ENCODE measurements around the gene RUNX1. TPM values are rescaled to one million over a fixed set of nuclear protein-coding genes. Genes with fewer than 3 reads are reported as not detected.
A peak's percentile ranks its signal among the peaks of the same experiment; 100 is the strongest.

RUNX1 gene
- polyA plus RNA-seq, 1 donor, result 9.2 TPM

- Histone ChIP-seq H3K27me3 (ENCODE audit: control insufficient read depth, insufficient read depth, low read length) (no peaks in the 10 kb centered on the region), H3K36me3 (ENCODE audit: control insufficient read depth, insufficient read depth, low read length) (peaks cover 11% of the 10 kb centered on the region), H3K4me3 (ENCODE audit: low read length) (no peak overlapping the region), H3K27ac (ENCODE audit: low read length) (no peak overlapping the region), H3K9me3 (ENCODE audit: control insufficient read depth, low read depth, low read length) (peaks cover 7% of the 10 kb centered on the region), H3K4me1 (ENCODE audit: control insufficient read depth, insufficient read depth, low read length) (peaks cover 10% of the 10 kb centered on the region)
- DNase-seq, result no peak
- no CpG with 5 or more reads among the region's 3 CpGs for WGBS (ENCODE audit: insufficient coverage, low lambda C conversion rate)
Measured at GRCh38 chr21:34826836-34827235, 222.3 kb downstream of the RUNX1 start.

GRCh38 chr21:34825948-34826548 lies 223.1 kb downstream of the RUNX1 start:
- Histone ChIP-seq H3K4me1 (ENCODE audit: control insufficient read depth, insufficient read depth, low read length) (peaks cover 13% of the 10 kb centered on the region), H3K9me3 (ENCODE audit: control insufficient read depth, low read depth, low read length) (peaks cover 7% of the 10 kb centered on the region), H3K27ac (ENCODE audit: low read length) (no peak overlapping the region), H3K36me3 (ENCODE audit: control insufficient read depth, insufficient read depth, low read length) (peaks cover 13% of the 10 kb centered on the region), H3K4me3 (ENCODE audit: low read length) (no peak overlapping the region), H3K27me3 (ENCODE audit: control insufficient read depth, insufficient read depth, low read length) (no peaks in the 10 kb centered on the region)
- no peak for DNase-seq
- WGBS (ENCODE audit: insufficient coverage, low lambda C conversion rate), result no CpG with 5 or more reads among the region's 3 CpGs

- WGBS (ENCODE audit: insufficient coverage, low lambda C conversion rate), result 100% methylated on average over 1 of the region's 3 CpGs
- Histone ChIP-seq H3K27ac (ENCODE audit: low read length) (no peak overlapping the region), H3K9me3 (ENCODE audit: control insufficient read depth, low read depth, low read length) (peaks cover 7% of the 10 kb centered on the region), H3K4me3 (ENCODE audit: low read length) (no peak overlapping the region), H3K27me3 (ENCODE audit: control insufficient read depth, insufficient read depth, low read length) (no peaks in the 10 kb centered on the region), H3K36me3 (ENCODE audit: control insufficient read depth, insufficient read depth, low read length) (peaks cover 9% of the 10 kb centered on the region), H3K4me1 (ENCODE audit: control insufficient read depth, insufficient read depth, low read length) (peaks cover 13% of the 10 kb centered on the region)
- DNase-seq, result no peak
Measured at GRCh38 chr21:34825101-34825500, 224.0 kb downstream of the RUNX1 start.

GRCh38 chr21:34824314-34824713 lies 224.8 kb downstream of the RUNX1 start:
- no CpG with 5 or more reads among the region's 1 CpG for WGBS (ENCODE audit: insufficient coverage, low lambda C conversion rate)
- no peak overlapping the region for H3K4me3 ChIP-seq (ENCODE audit: low read length)
- no peak for DNase-seq
- H3K27ac ChIP-seq (ENCODE audit: low read length), result no peak overlapping the region
- H3K4me1 ChIP-seq (ENCODE audit: control insufficient read depth, insufficient read depth, low read length), result peaks cover 13% of the 10 kb centered on the region
- H3K9me3 ChIP-seq (ENCODE audit: control insufficient read depth, low read depth, low read length), result peaks cover 7% of the 10 kb centered on the region
- no peaks in the 10 kb centered on the region for H3K27me3 ChIP-seq (ENCODE audit: control insufficient read depth, insufficient read depth, low read length)
- peaks cover 9% of the 10 kb centered on the region for H3K36me3 ChIP-seq (ENCODE audit: control insufficient read depth, insufficient read depth, low read length)

- H3K36me3 ChIP-seq (ENCODE audit: control insufficient read depth, insufficient read depth, low read length), result peaks cover 8% of the 10 kb centered on the region
- H3K27ac ChIP-seq (ENCODE audit: low read length), result peak overlapping the region; percentile 32
- no peak overlapping the region for H3K4me3 ChIP-seq (ENCODE audit: low read length)
- no peaks in the 10 kb centered on the region for H3K27me3 ChIP-seq (ENCODE audit: control insufficient read depth, insufficient read depth, low read length)
- DNase-seq, result peak in 1 of 2 donors; percentile 4
- WGBS (ENCODE audit: insufficient coverage, low lambda C conversion rate), result no CpG with 5 or more reads among the region's 6 CpGs
- H3K4me1 ChIP-seq (ENCODE audit: control insufficient read depth, insufficient read depth, low read length), result peaks cover 24% of the 10 kb centered on the region
- peaks cover 7% of the 10 kb centered on the region for H3K9me3 ChIP-seq (ENCODE audit: control insufficient read depth, low read depth, low read length)
Measured at GRCh38 chr21:34822942-34823341, 226.2 kb downstream of the RUNX1 start.

- DNase-seq, result peak in 1 of 2 donors; percentile 72
- Histone ChIP-seq H3K4me1 (ENCODE audit: control insufficient read depth, insufficient read depth, low read length) (peaks cover 32% of the 10 kb centered on the region), H3K9me3 (ENCODE audit: control insufficient read depth, low read depth, low read length) (peaks cover 3% of the 10 kb centered on the region), H3K36me3 (ENCODE audit: control insufficient read depth, insufficient read depth, low read length) (peaks cover 2% of the 10 kb centered on the region), H3K27ac (ENCODE audit: low read length) (peak overlapping the region; percentile 32), H3K27me3 (ENCODE audit: control insufficient read depth, insufficient read depth, low read length) (no peaks in the 10 kb centered on the region), H3K4me3 (ENCODE audit: low read length) (no peak overlapping the region)
- no CpG with 5 or more reads among the region's 5 CpGs for WGBS (ENCODE audit: insufficient coverage, low lambda C conversion rate)
Measured at GRCh38 chr21:34822168-34822567, 226.9 kb downstream of the RUNX1 start.

GRCh38 chr21:34821717-34822116 lies 227.4 kb downstream of the RUNX1 start:
- H3K9me3 ChIP-seq (ENCODE audit: control insufficient read depth, low read depth, low read length), result peaks cover 3% of the 10 kb centered on the region
- no peak overlapping the region for H3K4me3 ChIP-seq (ENCODE audit: low read length)
- peaks cover 33% of the 10 kb centered on the region for H3K4me1 ChIP-seq (ENCODE audit: control insufficient read depth, insufficient read depth, low read length)
- no peak overlapping the region for H3K27ac ChIP-seq (ENCODE audit: low read length)
- no CpG with 5 or more reads among the region's 7 CpGs for WGBS (ENCODE audit: insufficient coverage, low lambda C conversion rate)
- peaks cover 2% of the 10 kb centered on the region for H3K36me3 ChIP-seq (ENCODE audit: control insufficient read depth, insufficient read depth, low read length)
- DNase-seq, result no peak
- no peaks in the 10 kb centered on the region for H3K27me3 ChIP-seq (ENCODE audit: control insufficient read depth, insufficient read depth, low read length)

- WGBS (ENCODE audit: insufficient coverage, low lambda C conversion rate), result no CpG with 5 or more reads among the region's 9 CpGs
- peaks cover 33% of the 10 kb centered on the region for H3K4me1 ChIP-seq (ENCODE audit: control insufficient read depth, insufficient read depth, low read length)
Measured at GRCh38 chr21:34820051-34820450, 229.1 kb downstream of the RUNX1 start.

GRCh38 chr21:34819357-34819999 lies 229.6 kb downstream of the RUNX1 start:
- WGBS (ENCODE audit: insufficient coverage, low lambda C conversion rate), result no CpG with 5 or more reads among the region's 15 CpGs
- Histone ChIP-seq H3K36me3 (ENCODE audit: control insufficient read depth, insufficient read depth, low read length) (peaks cover 7% of the 10 kb centered on the region), H3K27me3 (ENCODE audit: control insufficient read depth, insufficient read depth, low read length) (no peaks in the 10 kb centered on the region), H3K4me3 (ENCODE audit: low read length) (no peak overlapping the region), H3K9me3 (ENCODE audit: control insufficient read depth, low read depth, low read length) (no peaks in the 10 kb centered on the region), H3K4me1 (ENCODE audit: control insufficient read depth, insufficient read depth, low read length) (peaks cover 33% of the 10 kb centered on the region), H3K27ac (ENCODE audit: low read length) (no peak overlapping the region)
- no peak for DNase-seq

More at GRCh38 chr21:34820051-34820450, 229.1 kb downstream of the RUNX1 start:
- Histone ChIP-seq H3K9me3 (ENCODE audit: control insufficient read depth, low read depth, low read length) (no peaks in the 10 kb centered on the region), H3K27ac (ENCODE audit: low read length) (no peak overlapping the region), H3K4me3 (ENCODE audit: low read length) (no peak overlapping the region), H3K36me3 (ENCODE audit: control insufficient read depth, insufficient read depth, low read length) (peaks cover 7% of the 10 kb centered on the region), H3K27me3 (ENCODE audit: control insufficient read depth, insufficient read depth, low read length) (no peaks in the 10 kb centered on the region)
- peak in 1 of 2 donors; percentile 20 for DNase-seq

GRCh38 chr21:34818662-34819158 lies 230.4 kb downstream of the RUNX1 start:
- DNase-seq, result no peak
- Histone ChIP-seq H3K4me1 (ENCODE audit: control insufficient read depth, insufficient read depth, low read length) (peaks cover 33% of the 10 kb centered on the region), H3K36me3 (ENCODE audit: control insufficient read depth, insufficient read depth, low read length) (peaks cover 7% of the 10 kb centered on the region), H3K27me3 (ENCODE audit: control insufficient read depth, insufficient read depth, low read length) (no peaks in the 10 kb centered on the region), H3K9me3 (ENCODE audit: control insufficient read depth, low read depth, low read length) (no peaks in the 10 kb centered on the region), H3K27ac (ENCODE audit: low read length) (no peak overlapping the region), H3K4me3 (ENCODE audit: low read length) (no peak overlapping the region)
- no CpG with 5 or more reads among the region's 8 CpGs for WGBS (ENCODE audit: insufficient coverage, low lambda C conversion rate)

Measured in large intestine (tissue), 3 donors.